ENCODE results near the gene CACNG7. TPM values are rescaled to one million over a fixed set of nuclear protein-coding genes. Genes with fewer than 3 reads are reported as not detected.

CACNG7 gene
- total RNA-seq, 2 experiments from 2014 or later = not detected

- POLR2A ChIA-PET = no interaction called here
- no peaks in the 10 kb centered on the region for H3K9me3 Mint-ChIP-seq
- H3K27me3 Mint-ChIP-seq = peaks cover 54% of the 10 kb centered on the region
- H3K4me3 Mint-ChIP-seq = no peak overlapping the region
- H3K4me1 Mint-ChIP-seq = peaks cover 2% of the 10 kb centered on the region
- H3K27ac Mint-ChIP-seq = no peak overlapping the region
- no peak for ATAC-seq (ENCODE audit: low read depth)
- H3K36me3 Mint-ChIP-seq = no peaks in the 10 kb centered on the region
- no peak for DNase-seq
Observed at GRCh38 chr19:53957448-53958167, 48.5 kb downstream of the CACNG7 start.

- DNase-seq (no peak), ATAC-seq (ENCODE audit: low read depth) (no peak)
- POLR2A ChIA-PET = no interaction called here
- no peaks in the 10 kb centered on the region for H3K9me3 Mint-ChIP-seq
- H3K36me3 Mint-ChIP-seq = no peaks in the 10 kb centered on the region
- no peak overlapping the region for H3K27ac Mint-ChIP-seq
- no peak overlapping the region for H3K4me3 Mint-ChIP-seq
- peaks cover 2% of the 10 kb centered on the region for H3K4me1 Mint-ChIP-seq
- peaks cover 54% of the 10 kb centered on the region for H3K27me3 Mint-ChIP-seq
Observed at GRCh38 chr19:53958168-53958571, 49.1 kb downstream of the CACNG7 start.

- no peaks in the 10 kb centered on the region for H3K9me3 Mint-ChIP-seq
- H3K27me3 Mint-ChIP-seq = peaks cover 61% of the 10 kb centered on the region
- ATAC-seq (ENCODE audit: low read depth) = no peak
- peaks cover 2% of the 10 kb centered on the region for H3K4me1 Mint-ChIP-seq
- H3K4me3 Mint-ChIP-seq = no peak overlapping the region
- H3K27ac Mint-ChIP-seq = peak overlapping the region; percentile 19
- DNase-seq = no peak
- POLR2A ChIA-PET = no interaction called here
- peaks cover under 1% of the 10 kb centered on the region for H3K36me3 Mint-ChIP-seq
Observed at GRCh38 chr19:53958823-53959757, 50.0 kb downstream of the CACNG7 start.

- peaks cover 1% of the 10 kb centered on the region for H3K36me3 Mint-ChIP-seq
- POLR2A ChIA-PET = no interaction called here
- H3K4me3 Mint-ChIP-seq = no peak overlapping the region
- no peak for DNase-seq
- peaks cover 2% of the 10 kb centered on the region for H3K4me1 Mint-ChIP-seq
- H3K27ac Mint-ChIP-seq = no peak overlapping the region
- H3K9me3 Mint-ChIP-seq = no peaks in the 10 kb centered on the region
- no peak for ATAC-seq (ENCODE audit: low read depth)
- H3K27me3 Mint-ChIP-seq = peaks cover 69% of the 10 kb centered on the region
Observed at GRCh38 chr19:53960187-53960586, 51.1 kb downstream of the CACNG7 start.

- no peak overlapping the region for H3K4me3 Mint-ChIP-seq
- POLR2A ChIA-PET = no interaction called here
- peaks cover 2% of the 10 kb centered on the region for H3K4me1 Mint-ChIP-seq
- ATAC-seq (ENCODE audit: low read depth) = no peak
- no peak for DNase-seq
- peaks cover 1% of the 10 kb centered on the region for H3K36me3 Mint-ChIP-seq
- peaks cover 72% of the 10 kb centered on the region for H3K27me3 Mint-ChIP-seq
- H3K9me3 Mint-ChIP-seq = no peaks in the 10 kb centered on the region
- no peak overlapping the region for H3K27ac Mint-ChIP-seq
Observed at GRCh38 chr19:53960886-53961285, 51.8 kb downstream of the CACNG7 start.

GRCh38 chr19:53961523-53962356 lies 52.7 kb downstream of the CACNG7 start:
- H3K9me3 Mint-ChIP-seq = no peaks in the 10 kb centered on the region

GRCh38 chr19:53962887-53963431 lies 53.9 kb downstream of the CACNG7 start, which contains the start of gene CACNG8:
TSS of gene CACNG8 (plus strand) at chr19:53962937.
- no peak within 1 kb of the TSS for H3K27ac Mint-ChIP-seq
- H3K36me3 Mint-ChIP-seq = peaks cover 1% of the 10 kb centered on the region
- peaks cover 58% of the 10 kb centered on the region for H3K27me3 Mint-ChIP-seq
- H3K4me3 Mint-ChIP-seq = no peak within 1 kb of the TSS
- H3K4me1 Mint-ChIP-seq = peaks cover 2% of the 10 kb centered on the region
- POLR2A ChIA-PET = no interaction called here
- DNase-seq = no peak
- no peak for ATAC-seq (ENCODE audit: low read depth)
- H3K9me3 Mint-ChIP-seq = no peaks in the 10 kb centered on the region

More at GRCh38 chr19:53961523-53962356, 52.7 kb downstream of the CACNG7 start:
- Mint-ChIP-seq H3K4me3 (no peak overlapping the region), H3K4me1 (peaks cover 2% of the 10 kb centered on the region), H3K27me3 (peaks cover 70% of the 10 kb centered on the region), H3K27ac (no peak overlapping the region), H3K36me3 (peaks cover 1% of the 10 kb centered on the region)
- no peak for DNase-seq
- POLR2A ChIA-PET = no interaction called here
- ATAC-seq (ENCODE audit: low read depth) = no peak

- POLR2A ChIA-PET = no interaction called here
- H3K27me3 Mint-ChIP-seq = peaks cover 42% of the 10 kb centered on the region
Observed at GRCh38 chr19:53965091-53965490, 56.0 kb downstream of the CACNG7 start.

GRCh38 chr19:53966931-53967330 lies 57.9 kb downstream of the CACNG7 start:
- POLR2A ChIA-PET = interaction anchor here (0.6 kb wide), 1 partner anchor 747 kb away, joined by 3 read pairs; no protein-coding TSS in a partner anchor
- Mint-ChIP-seq H3K27me3 (peaks cover 29% of the 10 kb centered on the region), H3K4me3 (no peak overlapping the region), H3K4me1 (no peaks in the 10 kb centered on the region), H3K36me3 (peaks cover 1% of the 10 kb centered on the region), H3K27ac (no peak overlapping the region), H3K9me3 (no peaks in the 10 kb centered on the region)
- ATAC-seq (ENCODE audit: low read depth) (no peak), DNase-seq (no peak)

More at GRCh38 chr19:53965091-53965490, 56.0 kb downstream of the CACNG7 start:
- Mint-ChIP-seq H3K36me3 (peaks cover 1% of the 10 kb centered on the region), H3K27ac (no peak overlapping the region), H3K9me3 (no peaks in the 10 kb centered on the region), H3K4me3 (no peak overlapping the region), H3K4me1 (no peaks in the 10 kb centered on the region)
- DNase-seq (no peak), ATAC-seq (ENCODE audit: low read depth) (no peak)

- no peak for DNase-seq
- POLR2A ChIA-PET = no interaction called here
- Mint-ChIP-seq H3K27ac (no peak overlapping the region), H3K9me3 (no peaks in the 10 kb centered on the region), H3K27me3 (peaks cover 25% of the 10 kb centered on the region), H3K4me1 (no peaks in the 10 kb centered on the region), H3K36me3 (no peaks in the 10 kb centered on the region), H3K4me3 (no peak overlapping the region)
- no peak for ATAC-seq (ENCODE audit: low read depth)
Observed at GRCh38 chr19:53969366-53969765, 60.3 kb downstream of the CACNG7 start.

GRCh38 chr19:53971673-53972072 lies 62.6 kb downstream of the CACNG7 start:
- no peaks in the 10 kb centered on the region for H3K9me3 Mint-ChIP-seq
- no peaks in the 10 kb centered on the region for H3K4me1 Mint-ChIP-seq
- DNase-seq (no peak), ATAC-seq (ENCODE audit: low read depth) (no peak)
- H3K4me3 Mint-ChIP-seq = no peak overlapping the region
- peaks cover 14% of the 10 kb centered on the region for H3K27me3 Mint-ChIP-seq
- POLR2A ChIA-PET = no interaction called here
- no peak overlapping the region for H3K27ac Mint-ChIP-seq
- no peaks in the 10 kb centered on the region for H3K36me3 Mint-ChIP-seq

GRCh38 chr19:53977429-53977990 lies 68.4 kb downstream of the CACNG7 start:
- POLR2A ChIA-PET = no interaction called here
- Mint-ChIP-seq H3K9me3 (peaks cover 5% of the 10 kb centered on the region), H3K4me3 (peak overlapping the region; percentile 66), H3K27me3 (peaks cover 46% of the 10 kb centered on the region), H3K27ac (no peak overlapping the region), H3K4me1 (peaks cover 7% of the 10 kb centered on the region), H3K36me3 (peaks cover 9% of the 10 kb centered on the region)
- DNase-seq (peak; percentile 43), ATAC-seq (ENCODE audit: low read depth) (peak; percentile 67)

Data from activated naive CD8-positive, alpha-beta T cell treated with anti-CD3 and anti-CD28 coated beads, Interleukin-2, amount 10 ng/mL, durations not matched to agents 7 days and 5 days (primary cell).